Measurements from ENCODE around the gene GPR148. TPM values are rescaled to one million over a fixed set of nuclear protein-coding genes. Genes with fewer than 3 reads are reported as not detected.

GPR148 gene
- polyA plus RNA-seq, 1 donor (not counting 4 experiments of a cell fraction or from before 2014, with no cell fraction given), result not detected

- Histone ChIP-seq H3K4me3 (ENCODE audit: control insufficient read depth in 2 of 3, extremely low read depth in 1 of 3, insufficient read depth in 2 of 3, low read depth in 1 of 3, low read length in 3 of 3) (peak overlapping the region in 2 of 3 experiments; percentile 1 to 40), H3K36me3 (ENCODE audit: control insufficient read depth in 2 of 2, extremely low read depth in 1 of 2, insufficient read depth in 2 of 2, low read length in 2 of 2) (no peaks in the 10 kb centered on the region), H3K27me3 (ENCODE audit: control insufficient read depth, extremely low read depth, insufficient read depth, low read length) (peaks cover 38% of the 10 kb centered on the region), H3K9ac (ENCODE audit: control insufficient read depth, extremely low read depth, insufficient read depth, low read length) (no peak overlapping the region), H3K9me1 (ENCODE audit: control insufficient read depth, extremely low read depth, insufficient read depth, low read length) (no peaks in the 10 kb centered on the region), H4K20me1 (ENCODE audit: control insufficient read depth, extremely low read depth, insufficient read depth, low read length) (peaks cover 3% of the 10 kb centered on the region), H3K9me3 (ENCODE audit: control insufficient read depth, low read depth, low read length) (no peaks in the 10 kb centered on the region), H2AFZ (ENCODE audit: control insufficient read depth, low read length) (no peak overlapping the region), H3K79me2 (ENCODE audit: control insufficient read depth, insufficient read depth, low read length) (no peaks in the 10 kb centered on the region), H3K27ac (ENCODE audit: control insufficient read depth, insufficient read depth, low read length) (no peak overlapping the region), H3K4me2 (ENCODE audit: control insufficient read depth, extremely low read depth, insufficient read depth, low read depth, low read length) (peak overlapping the region; percentile 28), H3K4me1 (ENCODE audit: control insufficient read depth, extremely low read depth, insufficient read depth, low read length) (no peaks in the 10 kb centered on the region)
- no peak for FAIRE-seq
- no peak for TF ChIP-seq CTCF (optimal IDR thresholded peaks at IDR 0.05 in 1 of 3, IDR thresholded peaks at IDR 0.05 in 1 of 3, conservative IDR thresholded peaks at IDR 0.05 in 1 of 3; ENCODE audit: extremely low read depth in 1 of 3, insufficient read depth in 2 of 3, low read length in 3 of 3)
- no peak for TF ChIP-seq EZH2 (IDR thresholded peaks at IDR 0.05; ENCODE audit: low read length)
- no peak for DNase-seq (ENCODE audit: low read depth, low spot score)
- dilution Hi-C loops (cut with MboI; ENCODE audit: extremely low pct_ligation_motif_present, low sequenced_read_pairs), result no loop called here
Observed at GRCh38 chr2:130756053-130756873, 27.4 kb downstream of the GPR148 start.

GRCh38 chr2:130756874-130757668 lies 28.2 kb downstream of the GPR148 start:
- no peaks in the 10 kb centered on the region for H3K9me1 ChIP-seq (ENCODE audit: control insufficient read depth, extremely low read depth, insufficient read depth, low read length)
- DNase-seq (ENCODE audit: low read depth, low spot score), result no peak
- peaks cover 38% of the 10 kb centered on the region for H3K27me3 ChIP-seq (ENCODE audit: control insufficient read depth, extremely low read depth, insufficient read depth, low read length)
- H3K9ac ChIP-seq (ENCODE audit: control insufficient read depth, extremely low read depth, insufficient read depth, low read length), result no peak overlapping the region
- no peak for FAIRE-seq
- dilution Hi-C loops (cut with MboI; ENCODE audit: extremely low pct_ligation_motif_present, low sequenced_read_pairs), result no loop called here
- H3K27ac ChIP-seq (ENCODE audit: control insufficient read depth, insufficient read depth, low read length), result no peak overlapping the region
- no peaks in the 10 kb centered on the region for H3K9me3 ChIP-seq (ENCODE audit: control insufficient read depth, low read depth, low read length)
- H4K20me1 ChIP-seq (ENCODE audit: control insufficient read depth, extremely low read depth, insufficient read depth, low read length), result peaks cover 3% of the 10 kb centered on the region
- H3K4me1 ChIP-seq (ENCODE audit: control insufficient read depth, extremely low read depth, insufficient read depth, low read length), result no peaks in the 10 kb centered on the region
- TF ChIP-seq CTCF (optimal IDR thresholded peaks at IDR 0.05 in 1 of 3, IDR thresholded peaks at IDR 0.05 in 1 of 3, conservative IDR thresholded peaks at IDR 0.05 in 1 of 3; ENCODE audit: extremely low read depth in 1 of 3, insufficient read depth in 2 of 3, low read length in 3 of 3) (no peak), EZH2 (IDR thresholded peaks at IDR 0.05; ENCODE audit: low read length) (no peak)
- no peak overlapping the region for H3K4me2 ChIP-seq (ENCODE audit: control insufficient read depth, extremely low read depth, insufficient read depth, low read depth, low read length)
- no peaks in the 10 kb centered on the region for H3K79me2 ChIP-seq (ENCODE audit: control insufficient read depth, insufficient read depth, low read length)
- H2AFZ ChIP-seq (ENCODE audit: control insufficient read depth, low read length), result no peak overlapping the region
- H3K36me3 ChIP-seq (ENCODE audit: control insufficient read depth in 2 of 2, extremely low read depth in 1 of 2, insufficient read depth in 2 of 2, low read length in 2 of 2), result no peaks in the 10 kb centered on the region
- no peak overlapping the region for H3K4me3 ChIP-seq (ENCODE audit: control insufficient read depth in 2 of 3, extremely low read depth in 1 of 3, insufficient read depth in 2 of 3, low read depth in 1 of 3, low read length in 3 of 3)
